Hematopoietic multipotent progenitor cell (in vitro differentiated cells): ENCODE results near the gene RHBDF1. TPM values are rescaled to one million over a fixed set of nuclear protein-coding genes. Genes with fewer than 3 reads are reported as not detected.

Experiments
- DNase-seq, 3 donors: peaks; one replicate each; pipeline ENCODE4 v3.0.0-alpha.2; 2011 to 2015; ENCODE audit warnings: low read depth in 2 of 3, low spot score in 2 of 3
- total RNA-seq: library from RNA; depleted of rRNA; stranded (reverse); fragments of >200 nt; gene quantifications from one replicate; pipeline ENCODE4 v1.2.3, GENCODE V29; 2012

RHBDF1 gene
- total RNA-seq, 1 donor = 11.3 TPM

GRCh38 chr16:96935-97381 lies 24.5 kb upstream of the RHBDF1 start:
- DNase-seq = peak; percentile 83 to 95 (median 92)

- no peak for DNase-seq
Observed at GRCh38 chr16:94918-95265, 22.5 kb upstream of the RHBDF1 start.

- no peak for DNase-seq
Observed at GRCh38 chr16:92431-93339, 20.3 kb upstream of the RHBDF1 start.

GRCh38 chr16:91484-91883 lies 19.1 kb upstream of the RHBDF1 start:
- peak in 1 of 3 donors; percentile 69 for DNase-seq

GRCh38 chr16:89391-90302 lies 17.2 kb upstream of the RHBDF1 start:
- DNase-seq = no peak

- DNase-seq = no peak
Observed at GRCh38 chr16:88613-89012, 16.2 kb upstream of the RHBDF1 start.

- no peak for DNase-seq
Observed at GRCh38 chr16:86483-86952, 14.1 kb upstream of the RHBDF1 start.

- DNase-seq = no peak
Observed at GRCh38 chr16:85865-86264, 13.4 kb upstream of the RHBDF1 start.

- DNase-seq = no peak
Observed at GRCh38 chr16:85407-85782, 13.0 kb upstream of the RHBDF1 start.

- DNase-seq = peak in 2 of 3 donors; percentile 91 to 93
Observed at GRCh38 chr16:84718-85406, 12.4 kb upstream of the RHBDF1 start.

- peak in 1 of 3 donors; percentile 23 for DNase-seq
Observed at GRCh38 chr16:83781-84615, 11.6 kb upstream of the RHBDF1 start.

- no peak for DNase-seq
Observed at GRCh38 chr16:83060-83603, 10.7 kb upstream of the RHBDF1 start.

GRCh38 chr16:79151-80054 lies 7.0 kb upstream of the RHBDF1 start:
- DNase-seq = no peak

GRCh38 chr16:78444-79150 lies 6.2 kb upstream of the RHBDF1 start:
- DNase-seq = no peak

- DNase-seq = peak in 2 of 3 donors; percentile 46 to 71
Observed at GRCh38 chr16:77807-78443, 5.5 kb upstream of the RHBDF1 start, which contains the start of gene MPG. TSS of gene MPG (plus strand) at chr16:78225. CDS start at chr16:78310, 85 bp downstream.

GRCh38 chr16:77273-77806 lies 4.9 kb upstream of the RHBDF1 start:
- peak in 1 of 3 donors; percentile 40 for DNase-seq
